VCaP (cell line): ENCODE results near the gene POLA1.

Experiments
- H3K27ac ChIP-seq: fragments of 450-650 bp; 2 replicates; pipeline ENCODE4 v1.5.1; 2017
- TF ChIP-seq, protein P1 (sequence below): fragments of 450-650 bp; conservative IDR thresholded peaks from 2 replicates; pipeline ENCODE4 v1.5.1; 2017; ENCODE audit warnings: mild to moderate bottlenecking, moderate library complexity

POLA1 gene

DNA sequence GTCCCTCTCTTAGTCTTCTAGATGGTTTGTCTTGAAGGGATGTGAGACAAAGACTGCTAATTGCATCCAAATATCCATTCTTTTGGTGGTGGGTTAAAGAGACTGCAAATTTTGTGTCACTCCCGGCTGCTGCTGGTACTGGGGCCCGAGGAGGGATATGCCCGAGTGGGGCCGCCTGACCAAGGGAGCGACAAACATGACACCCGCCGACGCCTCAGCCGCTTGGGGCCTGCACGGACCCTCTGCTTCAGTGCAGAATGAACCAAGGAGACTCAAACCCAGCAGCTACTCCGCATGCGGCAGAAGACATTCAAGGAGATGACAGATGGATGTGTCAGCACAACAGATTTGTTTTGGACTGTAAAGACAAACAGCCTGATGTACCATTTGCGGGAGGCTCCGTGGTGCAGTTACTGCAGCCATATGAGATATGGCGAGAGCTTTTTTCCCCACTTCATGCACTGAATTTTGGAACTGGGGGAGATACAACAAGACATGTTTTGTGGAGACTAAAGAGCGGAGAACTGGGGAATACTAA lies 335.6 kb downstream of the POLA1 start:
- TF ChIP-seq, protein P1, sequence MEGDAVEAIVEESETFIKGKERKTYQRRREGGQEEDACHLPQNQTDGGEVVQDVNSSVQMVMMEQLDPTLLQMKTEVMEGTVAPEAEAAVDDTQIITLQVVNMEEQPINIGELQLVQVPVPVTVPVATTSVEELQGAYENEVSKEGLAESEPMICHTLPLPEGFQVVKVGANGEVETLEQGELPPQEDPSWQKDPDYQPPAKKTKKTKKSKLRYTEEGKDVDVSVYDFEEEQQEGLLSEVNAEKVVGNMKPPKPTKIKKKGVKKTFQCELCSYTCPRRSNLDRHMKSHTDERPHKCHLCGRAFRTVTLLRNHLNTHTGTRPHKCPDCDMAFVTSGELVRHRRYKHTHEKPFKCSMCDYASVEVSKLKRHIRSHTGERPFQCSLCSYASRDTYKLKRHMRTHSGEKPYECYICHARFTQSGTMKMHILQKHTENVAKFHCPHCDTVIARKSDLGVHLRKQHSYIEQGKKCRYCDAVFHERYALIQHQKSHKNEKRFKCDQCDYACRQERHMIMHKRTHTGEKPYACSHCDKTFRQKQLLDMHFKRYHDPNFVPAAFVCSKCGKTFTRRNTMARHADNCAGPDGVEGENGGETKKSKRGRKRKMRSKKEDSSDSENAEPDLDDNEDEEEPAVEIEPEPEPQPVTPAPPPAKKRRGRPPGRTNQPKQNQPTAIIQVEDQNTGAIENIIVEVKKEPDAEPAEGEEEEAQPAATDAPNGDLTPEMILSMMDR = no peak
- H3K27ac ChIP-seq = no peak overlapping the region

DNA sequence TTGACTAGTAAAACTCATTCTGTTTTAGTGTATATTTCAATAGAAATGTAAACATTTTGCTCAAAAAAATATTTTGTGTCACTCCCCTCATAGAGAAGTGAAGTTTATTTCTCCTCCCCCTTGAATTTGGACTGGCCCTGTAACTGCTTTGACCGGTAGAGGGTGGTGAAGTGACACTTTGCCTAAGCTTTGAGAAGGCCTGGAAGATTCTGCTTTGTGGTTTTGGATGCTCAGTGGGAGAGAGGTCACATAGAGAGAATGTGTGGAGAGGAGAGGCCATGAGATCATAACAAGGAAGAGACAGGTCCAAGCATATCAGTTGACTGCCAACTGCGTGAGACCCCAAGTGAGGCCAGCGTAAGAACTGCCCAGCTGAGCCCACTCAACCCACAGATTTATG lies 341.2 kb downstream of the POLA1 start:
- TF ChIP-seq, protein P1 = no peak
- H3K27ac ChIP-seq = no peak overlapping the region

DNA sequence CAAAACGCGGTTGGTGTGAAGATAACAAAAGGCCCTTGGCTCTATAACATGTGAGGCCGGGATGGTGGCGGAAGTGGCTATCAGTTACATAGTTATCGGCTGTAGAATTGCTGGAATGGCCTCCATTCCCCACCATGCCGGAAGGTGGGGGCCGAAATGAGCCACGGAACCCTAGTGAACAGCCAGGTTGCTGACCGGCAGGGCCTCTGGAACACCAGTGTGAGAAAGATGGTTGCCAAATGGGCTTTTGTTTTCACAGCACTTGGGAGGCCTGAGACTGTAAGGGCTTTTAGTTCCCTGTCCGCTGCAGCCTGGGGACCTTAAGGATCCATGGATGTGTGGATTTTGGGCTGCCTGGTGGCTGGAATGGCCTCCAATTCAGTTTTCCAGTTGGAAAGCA lies 345.3 kb downstream of the POLA1 start:
- TF ChIP-seq, protein P1 = no peak

DNA sequence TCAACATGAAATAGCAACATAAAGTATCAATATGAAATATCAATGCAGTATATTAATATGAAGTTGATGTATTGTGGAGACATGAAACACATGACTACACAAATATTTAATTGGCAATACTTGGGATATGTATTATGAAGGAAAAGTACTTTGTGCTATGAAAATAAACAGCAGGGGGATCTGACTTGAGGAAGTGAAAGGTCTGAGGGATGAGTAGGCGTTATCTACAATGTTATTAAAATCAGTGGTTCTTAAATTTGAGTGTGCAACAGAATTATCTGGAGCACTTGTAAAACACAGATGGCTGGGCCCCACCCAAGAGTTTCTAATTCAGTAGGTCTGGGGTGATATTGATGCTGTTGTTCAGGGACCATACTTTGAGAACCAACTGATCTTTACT lies 349.5 kb downstream of the POLA1 start:
- TF ChIP-seq, protein P1 = no peak
- no peak overlapping the region for H3K27ac ChIP-seq

More for the DNA sequence above, 345.3 kb downstream of the POLA1 start:
- no peak overlapping the region for H3K27ac ChIP-seq
